Measurements from ENCODE around the gene GRP.

The GRP gene

GRCh38 chr18:59219672-59220163 is at the start of gene GRP:
GRP (plus strand) TSS chr18:59220158; CDS start chr18:59220266, 108 bp downstream.
- no peak for DNase-seq (ENCODE audit: low read depth)

GRCh38 chr18:59172664-59173249 is 47.2 kb upstream of the GRP start:
- no peak for DNase-seq (ENCODE audit: low read depth)

GRCh38 chr18:59177485-59177884 is 42.5 kb upstream of the GRP start:
- DNase-seq (ENCODE audit: low read depth), result no peak

GRCh38 chr18:59180150-59180845 is 39.7 kb upstream of the GRP start:
- DNase-seq (ENCODE audit: low read depth), result peak; percentile 64

- no peak for DNase-seq (ENCODE audit: low read depth)
These were observed 37.3 kb upstream of the GRP start for GRCh38 chr18:59182673-59183072.

GRCh38 chr18:59189008-59189407 is 30.9 kb upstream of the GRP start:
- no peak for DNase-seq (ENCODE audit: low read depth)

GRCh38 chr18:59189746-59190145 is 30.2 kb upstream of the GRP start:
- DNase-seq (ENCODE audit: low read depth), result no peak

- DNase-seq (ENCODE audit: low read depth), result no peak
These were observed 23.7 kb upstream of the GRP start for GRCh38 chr18:59196161-59196725.

GRCh38 chr18:59197636-59198035 is 22.3 kb upstream of the GRP start:
- DNase-seq (ENCODE audit: low read depth), result no peak

- no peak for DNase-seq (ENCODE audit: low read depth)
These were observed 21.7 kb upstream of the GRP start for GRCh38 chr18:59198215-59198614.

GRCh38 chr18:59200787-59201186 is 19.2 kb upstream of the GRP start:
- no peak for DNase-seq (ENCODE audit: low read depth)

- no peak for DNase-seq (ENCODE audit: low read depth)
These were observed 17.6 kb upstream of the GRP start for GRCh38 chr18:59202258-59202820.

- no peak for DNase-seq (ENCODE audit: low read depth)
These were observed 12.5 kb upstream of the GRP start for GRCh38 chr18:59207506-59207905.

GRCh38 chr18:59208602-59209125 is 11.3 kb upstream of the GRP start:
- DNase-seq (ENCODE audit: low read depth), result no peak

GRCh38 chr18:59210299-59210698 is 9.7 kb upstream of the GRP start:
- DNase-seq (ENCODE audit: low read depth), result no peak

GRCh38 chr18:59211629-59212028 is 8.3 kb upstream of the GRP start:
- DNase-seq (ENCODE audit: low read depth), result no peak

GRCh38 chr18:59218018-59218417 is 1.9 kb upstream of the GRP start:
- DNase-seq (ENCODE audit: low read depth), result no peak

GRCh38 chr18:59220164-59220783 is 316 bp downstream of the GRP start:
- no peak for DNase-seq (ENCODE audit: low read depth)

- DNase-seq (ENCODE audit: low read depth), result no peak
These were observed 1.1 kb downstream of the GRP start for GRCh38 chr18:59220784-59221765.

GRCh38 chr18:59222341-59222740 is 2.4 kb downstream of the GRP start:
- no peak for DNase-seq (ENCODE audit: low read depth)

- peak; percentile 28 for DNase-seq (ENCODE audit: low read depth)
These were observed 8.4 kb downstream of the GRP start for GRCh38 chr18:59228351-59228750.

All from stromal cell of bone marrow (primary cell).